ENCODE results near the gene PSORS1C1.
"Not testable (repeated sequence)": the region's sequence is repeated elsewhere in the genome, so short reads cannot be mapped to it uniquely, and the experiment has no call there.

The PSORS1C1 gene

GRCh38 chr6:31158140-31158862, 43.7 kb downstream of the PSORS1C1 start, which contains the start of gene TCF19:
Gene TCF19 (plus strand): TSS chr6:31158589. CDS start chr6:31159470, 881 bp downstream.
- peak; percentile 89 to 97 (median 95) for DNase-seq (ENCODE audit: low read depth in 2 of 3, low spot score in 2 of 3)

GRCh38 chr6:31158863-31159855, 44.6 kb downstream of the PSORS1C1 start:
- DNase-seq (ENCODE audit: low read depth in 2 of 3, low spot score in 2 of 3): peak in 1 of 3 experiments; percentile 15

- DNase-seq (ENCODE audit: low read depth in 2 of 3, low spot score in 2 of 3): no peak
These were observed 46.9 kb downstream of the PSORS1C1 start for GRCh38 chr6:31161216-31162126.

- DNase-seq (ENCODE audit: low read depth in 2 of 3, low spot score in 2 of 3): no peak
These were observed 48.0 kb downstream of the PSORS1C1 start for GRCh38 chr6:31162463-31163165.

GRCh38 chr6:31163922-31164321, 49.3 kb downstream of the PSORS1C1 start:
- DNase-seq (ENCODE audit: low read depth in 2 of 3, low spot score in 2 of 3): no peak

GRCh38 chr6:31164475-31165063, 50.0 kb downstream of the PSORS1C1 start:
- not testable (repeated sequence) for DNase-seq (ENCODE audit: low read depth in 2 of 3, low spot score in 2 of 3)

GRCh38 chr6:31165064-31165832, 50.6 kb downstream of the PSORS1C1 start:
- DNase-seq (ENCODE audit: low read depth in 2 of 3, low spot score in 2 of 3): not testable (repeated sequence)

- no peak for DNase-seq (ENCODE audit: low read depth in 2 of 3, low spot score in 2 of 3)
These were observed 51.4 kb downstream of the PSORS1C1 start for GRCh38 chr6:31165986-31166385.

GRCh38 chr6:31168606-31169005, 54.0 kb downstream of the PSORS1C1 start:
- DNase-seq (ENCODE audit: low read depth in 2 of 3, low spot score in 2 of 3): no peak

- no peak for DNase-seq (ENCODE audit: low read depth in 2 of 3, low spot score in 2 of 3)
These were observed 54.7 kb downstream of the PSORS1C1 start for GRCh38 chr6:31169123-31169857.

GRCh38 chr6:31169858-31170599, 55.4 kb downstream of the PSORS1C1 start:
- DNase-seq (ENCODE audit: low read depth in 2 of 3, low spot score in 2 of 3): not testable (repeated sequence)

- no peak for DNase-seq (ENCODE audit: low read depth in 2 of 3, low spot score in 2 of 3)
These were observed 55.9 kb downstream of the PSORS1C1 start, which contains the start of gene POU5F1 for GRCh38 chr6:31170600-31170881. Gene POU5F1 (minus strand): TSS chr6:31170682. CDS start chr6:31170620, 62 bp downstream.

GRCh38 chr6:31170987-31171671, 56.5 kb downstream of the PSORS1C1 start:
- DNase-seq (ENCODE audit: low read depth in 2 of 3, low spot score in 2 of 3): no peak

- DNase-seq (ENCODE audit: low read depth in 2 of 3, low spot score in 2 of 3): no peak
These were observed 57.6 kb downstream of the PSORS1C1 start for GRCh38 chr6:31171931-31172905.

- DNase-seq (ENCODE audit: low read depth in 2 of 3, low spot score in 2 of 3): no peak
These were observed 58.4 kb downstream of the PSORS1C1 start for GRCh38 chr6:31172973-31173384.

GRCh38 chr6:31173406-31173805, 58.8 kb downstream of the PSORS1C1 start:
- no peak for DNase-seq (ENCODE audit: low read depth in 2 of 3, low spot score in 2 of 3)

Data from activated CD8-positive, alpha-beta memory T cell treated with anti-CD3 and anti-CD28 coated beads for 48 hours (primary cell).